HG03175 (cell line): ENCODE measurements around the gene CAPZB.
"Not testable (repeated sequence)": the region's sequence is repeated elsewhere in the genome, so short reads cannot be mapped to it uniquely, and the experiment has no call there.

Source experiments
- ATAC-seq: cut with Tn5 transposase; IDR thresholded peaks from one replicate; pipeline ENCODE4 v1.9.1; 2021; ENCODE audit warnings: mild to moderate bottlenecking, moderate library complexity; ENCODE audit not compliant: unreplicated experiment

Gene CAPZB

DNA sequence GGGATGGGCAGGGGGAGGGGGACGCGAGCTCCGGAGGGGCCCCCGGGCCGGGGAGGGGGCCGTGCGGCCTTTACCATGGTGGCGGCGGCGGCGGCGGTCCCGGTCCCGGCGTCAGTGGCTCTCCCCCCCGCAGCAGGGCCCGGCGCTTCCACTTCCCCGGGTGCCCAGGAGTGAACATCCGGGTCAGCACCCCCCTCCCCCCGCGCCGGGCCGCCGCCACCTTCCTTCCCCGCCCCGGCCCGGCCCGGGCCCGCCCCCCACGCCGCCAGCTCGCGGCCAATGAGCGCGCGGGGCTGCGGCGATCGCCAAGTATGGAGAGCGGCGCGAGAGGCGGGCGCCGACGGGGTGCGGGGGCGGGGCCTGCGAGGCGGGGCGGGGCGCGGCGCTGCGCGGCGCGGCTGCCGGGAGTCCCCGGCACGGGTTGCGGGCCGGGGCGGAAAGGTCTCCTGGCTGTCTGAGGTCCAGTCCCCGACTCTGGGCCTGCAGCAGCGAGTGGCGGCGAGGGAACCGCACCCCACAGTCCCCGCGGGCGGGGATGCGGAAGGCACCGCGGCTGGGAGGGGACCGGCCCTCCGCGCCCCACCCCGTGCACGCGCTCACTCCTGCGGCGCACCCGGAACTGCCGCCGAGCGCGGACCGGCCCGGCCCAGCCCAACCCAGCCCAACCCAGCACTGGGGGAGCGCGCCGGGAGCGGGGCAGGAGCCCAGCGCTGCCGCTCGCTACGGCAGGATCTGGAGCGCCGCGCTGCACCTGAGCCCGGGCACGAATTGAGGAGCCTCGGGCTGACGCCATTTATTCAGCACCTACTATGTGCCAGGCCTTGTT lies at the start of gene CAPZB:
Gene CAPZB (minus strand): TSS at position 178 of the 826 bp plus-strand sequence. CDS start 101 bp downstream, at position 77.
- ATAC-seq: peak; percentile 84

DNA sequence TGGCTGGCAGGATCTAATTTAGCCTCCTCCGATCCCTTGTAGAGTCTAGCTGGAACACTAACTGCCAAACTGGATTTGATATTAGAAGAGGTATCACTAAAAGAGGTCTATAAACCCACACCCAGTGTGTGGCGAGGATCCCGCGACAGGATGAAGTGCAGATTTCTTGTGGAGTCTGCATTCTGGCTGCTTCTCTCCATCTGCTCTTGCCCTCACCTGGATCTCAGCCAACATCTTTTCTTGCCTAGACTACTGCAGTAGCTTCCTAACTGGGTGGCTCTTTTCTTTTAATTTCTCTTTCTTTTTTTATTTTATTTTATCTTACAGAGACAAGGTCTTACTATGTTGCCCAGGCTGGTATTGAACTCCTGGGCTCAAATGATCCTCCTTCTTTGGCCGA lies 48.9 kb upstream of the CAPZB start:
- no peak for ATAC-seq

DNA sequence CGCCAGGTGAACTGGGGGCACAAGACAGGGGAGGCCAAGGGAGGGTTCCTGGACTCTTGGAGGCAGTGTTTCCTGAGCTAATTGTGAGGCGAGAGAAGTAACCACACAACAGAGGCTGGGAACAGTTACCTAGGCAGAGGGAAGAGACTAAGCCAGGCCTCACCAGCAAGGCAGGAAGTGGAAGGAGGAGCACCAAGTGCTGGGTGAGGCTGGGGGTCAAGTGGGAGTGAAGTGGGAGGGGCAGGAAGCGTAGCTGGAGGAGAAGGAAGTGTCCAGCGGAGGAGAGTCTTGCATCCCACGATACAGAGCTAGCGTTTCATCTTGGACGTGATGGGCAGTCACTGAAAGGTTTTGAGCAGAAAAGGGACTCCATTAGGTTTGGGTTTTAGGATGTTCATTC lies 48.3 kb upstream of the CAPZB start:
- ATAC-seq: no peak

DNA sequence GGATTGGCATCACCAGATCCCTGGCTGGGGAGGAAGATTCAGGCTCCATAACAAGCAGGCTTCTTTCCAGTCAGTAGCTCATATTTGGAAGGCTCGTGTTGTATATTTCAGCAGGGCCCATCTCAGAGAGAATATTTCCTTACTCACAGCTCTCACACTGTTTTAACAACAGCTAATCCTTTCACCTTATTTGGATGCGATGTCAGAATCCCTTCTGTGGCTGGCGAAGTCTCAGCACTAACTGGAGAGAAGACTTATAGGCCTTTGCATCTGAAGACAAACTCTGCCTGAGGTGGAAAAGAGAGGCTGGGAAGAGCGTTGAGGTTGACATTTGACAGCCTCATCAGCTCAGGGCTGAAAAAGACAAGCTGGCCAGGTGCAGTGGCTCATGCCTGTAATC lies 47.2 kb upstream of the CAPZB start:
- ATAC-seq: no peak

DNA sequence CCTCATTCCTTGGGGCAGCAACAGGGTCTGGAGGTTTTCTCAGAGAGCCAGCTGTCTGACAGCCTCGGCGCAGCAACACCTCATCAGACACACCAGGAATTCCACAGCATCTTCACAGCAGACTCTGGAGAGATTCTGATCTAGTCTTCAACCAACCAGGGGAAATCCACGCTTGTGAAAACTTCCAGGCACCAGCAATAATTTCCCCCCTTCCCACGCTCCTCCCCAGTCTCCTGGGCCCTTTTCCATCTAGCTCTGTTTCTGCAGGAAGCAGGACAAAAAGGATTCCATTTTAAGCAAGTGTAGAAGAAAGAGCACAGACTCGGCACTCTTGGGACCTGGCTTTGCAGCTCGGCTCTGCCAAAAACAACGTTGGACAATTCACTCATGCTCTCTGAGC lies 44.3 kb upstream of the CAPZB start:
- no peak for ATAC-seq

DNA sequence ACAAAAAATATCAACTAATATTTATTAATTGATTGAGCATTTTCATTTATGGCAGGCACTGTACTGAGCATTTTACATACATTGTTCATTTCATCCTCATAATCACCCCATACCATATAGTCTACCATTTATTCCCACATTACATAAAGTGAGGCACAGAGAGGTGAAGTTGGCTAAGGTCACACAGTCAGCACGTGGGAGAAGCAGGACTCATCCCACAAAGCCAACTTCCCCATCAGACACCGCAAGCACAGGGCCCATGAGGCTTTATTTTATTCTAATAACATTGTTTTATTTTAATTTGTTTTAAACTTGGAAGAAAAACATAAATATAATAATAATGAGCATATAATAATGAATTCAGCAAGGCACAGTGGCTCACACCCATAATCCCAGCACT lies 43.1 kb upstream of the CAPZB start:
- no peak for ATAC-seq

DNA sequence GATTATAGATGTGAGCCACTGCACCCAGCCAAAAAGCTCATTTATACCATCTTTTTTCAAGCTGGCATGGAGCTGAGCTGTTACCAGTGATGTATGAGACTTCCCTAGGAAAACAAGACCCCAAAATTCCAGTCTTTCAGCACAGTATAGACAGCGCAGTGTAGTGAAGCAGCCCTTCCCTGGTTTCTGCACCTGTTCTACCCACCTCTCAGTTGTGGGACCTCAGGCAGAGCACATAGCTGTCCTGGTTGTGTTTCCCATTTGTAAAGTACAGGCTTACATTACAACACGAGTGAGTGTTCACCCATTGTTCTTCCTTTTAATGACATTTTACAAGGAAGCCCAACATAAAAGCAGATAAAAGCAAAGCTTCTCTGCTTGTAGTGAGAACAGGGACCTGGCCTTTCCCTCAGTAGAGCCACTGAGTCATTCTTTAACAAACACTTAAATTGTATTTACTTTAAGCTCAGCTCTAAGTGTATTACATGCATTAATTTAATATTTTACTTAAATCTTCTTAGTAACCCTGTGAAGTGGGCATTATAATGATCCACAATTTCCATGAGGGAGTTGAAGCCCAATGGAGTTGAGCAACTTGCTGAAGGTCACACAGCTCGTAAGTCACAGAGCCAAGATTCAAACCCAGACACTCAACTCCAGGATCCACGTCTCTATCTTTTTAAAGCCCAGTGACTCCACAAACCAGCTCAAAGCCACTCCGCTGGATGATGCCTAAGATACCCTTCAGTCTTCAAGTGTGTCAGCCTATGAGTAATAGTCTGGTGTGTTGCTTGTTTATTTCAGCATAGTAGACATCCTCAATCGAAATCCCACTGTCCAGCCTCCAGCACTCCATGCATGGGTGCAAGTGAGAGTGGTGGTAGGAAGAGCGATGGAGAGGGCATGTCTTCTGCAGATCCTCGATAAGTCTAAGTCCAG lies 40.5 kb upstream of the CAPZB start:
- no peak for ATAC-seq

DNA sequence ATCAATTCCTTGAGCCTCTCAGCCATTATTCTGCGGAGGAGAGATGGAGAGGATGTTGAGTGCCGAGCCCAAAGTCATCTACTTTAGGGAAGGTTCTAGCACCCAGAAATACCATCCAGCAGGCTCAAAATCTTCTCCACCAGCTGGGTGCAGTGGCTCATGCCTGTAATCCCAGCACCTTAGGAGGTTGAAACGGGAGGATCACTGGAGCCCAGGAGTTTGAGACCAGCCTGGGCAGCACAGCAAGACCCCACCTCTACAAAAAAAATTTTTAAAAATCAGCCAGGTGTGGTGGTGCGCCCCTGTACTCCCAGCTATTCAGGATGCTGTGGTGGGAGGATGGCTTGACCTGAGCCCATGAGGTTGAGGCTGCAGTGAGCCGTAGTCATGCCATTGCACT lies 39.5 kb upstream of the CAPZB start:
- ATAC-seq: no peak

DNA sequence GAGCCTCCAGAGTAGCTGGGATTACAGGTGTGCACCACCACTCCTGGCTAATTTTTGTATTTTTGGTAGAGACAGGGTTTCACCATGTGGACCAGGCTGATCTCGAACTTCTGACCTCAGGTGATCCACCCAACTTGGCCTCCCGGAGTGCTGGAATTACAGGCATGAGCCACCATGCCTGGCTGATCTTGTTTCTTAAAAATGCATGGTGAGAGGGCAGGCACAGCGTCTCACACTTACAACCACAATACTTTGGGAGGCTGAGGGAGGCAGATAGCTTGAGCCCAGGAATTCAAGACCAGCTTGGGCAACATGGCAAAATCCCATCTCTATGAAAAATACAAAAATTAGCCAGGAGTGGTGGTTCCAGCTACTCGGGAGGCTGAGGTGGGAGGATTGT lies 37.2 kb upstream of the CAPZB start:
- ATAC-seq: not testable (repeated sequence)

DNA sequence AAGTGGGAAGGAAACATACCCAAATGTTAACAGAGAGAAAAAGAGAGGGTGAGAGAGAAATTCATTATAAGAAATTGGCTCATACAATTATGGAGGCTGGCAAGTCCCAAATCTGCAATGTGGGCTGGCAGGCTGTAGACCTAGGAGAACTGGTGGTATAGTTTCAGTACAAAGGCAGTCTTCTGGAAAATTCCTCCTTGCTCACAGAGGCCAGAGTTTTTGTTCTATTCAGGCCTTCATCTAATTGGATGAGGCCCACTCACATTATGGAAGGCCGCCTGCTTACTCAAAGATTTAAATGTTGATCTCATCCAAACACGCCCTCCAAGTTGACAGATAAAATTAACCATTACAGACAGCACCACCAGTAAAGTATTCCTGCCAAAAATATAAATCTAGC lies 36.1 kb upstream of the CAPZB start:
- no peak for ATAC-seq

DNA sequence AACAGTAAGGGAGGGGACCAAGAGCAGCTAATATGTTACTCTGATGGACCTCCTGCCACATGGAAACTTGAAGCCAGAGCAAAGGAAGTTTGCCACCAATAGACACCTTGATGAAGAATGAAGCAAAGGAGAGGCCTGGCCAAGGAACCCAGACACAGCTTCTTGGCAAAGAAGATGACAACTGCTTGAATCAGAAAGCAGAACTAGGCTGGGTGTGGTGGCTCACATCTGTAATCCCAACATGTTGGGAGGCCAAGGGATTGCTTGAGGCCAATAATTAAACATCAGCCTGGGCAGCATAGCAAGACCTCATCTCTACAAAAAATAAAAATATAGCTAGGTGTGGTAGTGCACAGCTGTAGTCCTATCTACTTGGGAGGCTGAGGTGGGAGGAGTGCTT lies 31.7 kb upstream of the CAPZB start:
- no peak for ATAC-seq

DNA sequence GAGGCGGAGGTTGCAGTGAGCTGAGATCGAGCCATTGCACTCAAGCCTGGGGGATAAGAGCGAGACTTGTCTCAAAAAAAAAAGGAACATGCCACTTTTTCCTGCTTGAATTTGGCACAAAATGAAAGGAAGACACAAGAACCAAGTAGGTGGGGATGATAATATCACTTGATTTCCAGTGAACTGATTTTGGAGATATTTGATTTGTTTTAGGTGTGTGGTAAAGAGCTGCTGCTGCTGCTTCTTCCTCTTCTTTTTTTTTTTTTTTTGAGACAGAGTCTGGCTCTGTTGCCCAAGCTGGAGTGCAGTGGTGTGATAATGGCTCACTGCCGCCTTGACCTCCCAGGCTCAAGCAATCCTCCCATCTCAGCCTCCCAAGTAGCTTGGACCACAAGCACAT lies 29.9 kb upstream of the CAPZB start:
- no peak for ATAC-seq

DNA sequence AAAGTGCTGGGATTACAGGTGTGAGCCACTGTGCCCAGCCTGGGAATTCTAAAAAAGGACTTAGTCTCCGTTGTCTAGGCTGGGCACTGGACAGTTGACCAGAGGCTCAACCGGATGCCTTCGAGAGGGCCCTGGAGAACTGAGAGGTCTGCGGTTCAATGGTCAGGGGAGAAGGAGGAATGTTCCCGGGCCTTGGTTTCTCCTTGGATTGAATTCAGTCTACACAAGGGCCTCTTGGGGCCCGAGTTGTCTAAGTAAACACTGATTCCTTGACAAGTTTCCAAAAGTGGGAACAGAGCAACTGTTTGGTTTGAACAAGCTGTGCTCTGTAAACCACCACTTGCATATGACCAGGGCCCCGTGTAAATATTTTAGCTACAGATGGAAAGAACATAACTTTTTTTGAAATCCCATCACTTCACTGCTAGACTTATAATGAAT lies 29.1 kb upstream of the CAPZB start:
- no peak for ATAC-seq

DNA sequence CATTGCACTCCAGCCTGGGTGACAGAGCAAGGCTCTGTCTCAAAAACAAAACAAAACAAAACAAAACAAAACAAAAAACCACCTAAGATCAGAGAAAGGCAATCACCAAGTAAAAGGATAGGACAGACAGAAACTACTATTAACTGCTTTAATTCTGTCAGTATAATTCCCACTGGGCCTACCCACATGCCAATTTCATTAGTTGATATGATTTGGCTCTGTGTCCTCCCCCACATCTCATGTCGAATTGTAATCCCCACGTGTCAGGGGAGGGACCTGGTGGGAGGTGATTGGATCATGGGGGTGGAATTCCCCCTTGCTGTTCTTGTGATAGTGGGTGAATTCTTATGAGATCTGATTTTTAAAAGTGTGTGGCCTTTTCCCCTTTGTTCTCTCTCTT lies 27.2 kb upstream of the CAPZB start:
- ATAC-seq: no peak

DNA sequence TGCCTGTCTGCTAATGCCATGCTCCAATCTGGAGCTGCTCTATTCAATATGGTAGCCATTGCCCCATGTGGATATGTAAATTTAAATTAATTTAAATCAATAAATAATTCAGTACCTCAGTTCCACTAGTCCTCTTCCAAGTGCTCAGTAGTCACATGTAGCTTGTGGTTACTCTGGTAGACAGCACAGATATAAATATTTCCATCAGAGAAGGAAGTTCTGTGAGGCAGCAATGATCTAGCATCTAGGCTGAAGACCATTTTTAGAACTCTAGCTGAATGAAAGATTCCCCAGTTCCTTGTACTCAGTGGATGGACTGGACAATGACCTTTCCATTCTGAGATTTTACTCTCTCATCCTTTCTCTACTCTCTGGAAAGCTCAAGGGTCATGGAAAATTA lies 25.8 kb upstream of the CAPZB start:
- ATAC-seq: no peak

DNA sequence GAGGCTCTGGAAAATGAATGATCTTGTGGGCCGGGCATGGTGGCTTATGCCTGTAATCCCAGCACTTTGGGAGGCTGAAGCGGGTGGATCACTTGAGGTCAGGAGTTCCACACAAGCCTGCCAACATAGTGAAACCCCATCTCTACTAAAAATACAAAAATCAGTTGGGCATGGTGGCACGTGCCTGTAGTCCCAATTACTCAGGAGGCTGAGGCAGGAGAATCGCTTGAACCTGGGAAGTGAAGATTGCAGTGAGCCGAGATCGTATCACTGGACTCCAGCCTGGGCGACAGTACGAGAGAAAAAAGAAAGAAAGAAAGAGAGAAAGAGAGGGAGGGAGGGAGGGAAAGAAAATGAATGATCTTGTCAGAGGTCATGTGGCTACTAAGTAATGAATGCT lies 24.3 kb upstream of the CAPZB start:
- not testable (repeated sequence) for ATAC-seq

DNA sequence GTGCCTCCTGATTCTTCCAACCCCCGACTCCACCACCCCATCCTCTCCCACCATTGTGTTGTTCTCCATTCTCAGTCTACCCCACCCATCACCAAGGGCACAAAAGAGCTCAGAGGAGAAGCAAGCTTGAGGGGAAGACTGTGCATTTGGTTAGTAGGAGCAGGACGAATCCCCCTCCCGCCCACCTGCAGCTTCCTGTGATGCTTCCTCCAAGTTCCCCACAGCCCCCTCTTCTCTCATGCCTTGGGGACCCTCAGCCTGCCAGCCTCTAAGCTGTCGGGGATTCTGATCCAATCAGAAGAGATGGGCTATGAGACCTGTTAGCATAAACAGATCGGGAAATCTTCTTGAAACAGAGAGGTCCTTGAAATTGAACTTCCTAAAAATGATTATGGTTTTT lies 22.2 kb upstream of the CAPZB start:
- no peak for ATAC-seq

DNA sequence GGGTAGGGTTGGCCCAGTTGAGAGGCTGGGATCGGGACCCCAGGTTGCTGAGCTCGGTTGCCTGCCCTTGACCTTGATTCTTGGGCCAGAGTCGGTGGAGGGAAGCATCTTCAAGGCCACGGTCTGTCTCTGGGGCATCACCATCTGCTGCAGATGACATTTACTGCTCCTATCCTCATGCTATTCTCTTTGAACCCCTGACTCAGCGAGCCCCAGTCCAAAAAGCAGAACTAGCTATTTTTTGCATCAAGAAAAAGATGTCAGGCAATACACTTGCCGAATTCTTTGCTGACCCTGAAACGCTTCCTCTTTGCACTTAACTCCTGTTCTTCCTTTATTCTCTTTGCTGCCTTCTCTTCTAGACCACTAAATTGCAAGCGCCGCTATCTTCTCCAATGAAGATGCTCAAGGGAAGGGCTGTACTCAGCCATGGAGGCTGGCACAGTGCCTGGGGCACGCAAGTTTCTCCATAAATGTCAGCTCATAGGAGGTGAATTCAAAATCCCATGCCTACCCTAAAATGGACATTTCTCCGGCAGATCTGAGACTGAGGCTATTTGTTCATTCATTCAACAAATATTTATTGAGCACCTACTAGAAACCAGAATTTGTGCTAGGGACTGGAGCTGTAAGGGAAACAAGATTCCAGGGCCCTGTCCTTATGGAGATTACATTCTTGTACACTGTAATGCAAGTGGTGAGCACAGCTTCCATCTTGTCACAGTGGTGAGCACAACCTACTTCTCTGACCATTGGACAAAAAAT lies 20.5 kb upstream of the CAPZB start:
- ATAC-seq: no peak

DNA sequence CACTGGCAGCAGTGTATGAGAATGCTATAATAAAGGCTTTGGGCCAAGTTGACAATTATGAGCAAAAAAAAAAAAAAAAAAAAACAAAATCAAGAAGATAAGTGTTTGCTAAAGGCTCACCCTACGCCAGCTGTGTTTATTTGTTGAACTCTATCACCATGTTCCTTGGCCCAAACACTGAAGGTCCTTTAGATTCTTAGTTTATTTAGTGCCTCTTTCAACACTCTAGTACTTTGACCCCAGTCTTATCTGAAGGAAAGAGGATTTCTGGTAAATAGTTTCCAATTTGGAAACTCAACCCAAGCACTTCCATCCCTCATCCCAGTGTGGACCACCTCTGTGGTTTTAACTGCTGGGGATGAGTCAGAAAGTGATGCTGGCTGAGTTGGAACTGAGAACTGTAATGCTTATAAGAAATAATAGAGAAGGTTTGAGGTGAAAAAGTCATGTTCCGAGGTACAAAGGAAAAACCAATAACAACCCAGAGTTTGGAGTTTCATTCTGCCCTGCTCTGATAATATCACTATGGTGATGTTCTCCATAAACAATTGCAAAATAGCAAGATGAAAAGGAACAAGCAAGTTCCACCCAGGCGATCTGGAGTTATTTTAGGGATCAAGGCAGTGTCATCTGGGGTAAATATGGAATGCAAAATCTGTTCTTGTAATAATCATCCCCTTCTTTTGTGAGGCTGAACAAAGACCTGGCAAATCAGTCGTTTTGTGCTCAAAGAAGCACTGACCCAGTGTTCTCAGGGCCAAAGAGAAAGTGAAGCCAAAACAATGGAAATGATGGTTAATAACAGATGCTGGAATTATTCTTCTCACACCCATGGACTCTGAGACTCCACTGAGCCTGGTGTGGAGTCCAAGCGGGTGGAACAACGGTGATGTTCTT lies 19.7 kb upstream of the CAPZB start:
- ATAC-seq: no peak

DNA sequence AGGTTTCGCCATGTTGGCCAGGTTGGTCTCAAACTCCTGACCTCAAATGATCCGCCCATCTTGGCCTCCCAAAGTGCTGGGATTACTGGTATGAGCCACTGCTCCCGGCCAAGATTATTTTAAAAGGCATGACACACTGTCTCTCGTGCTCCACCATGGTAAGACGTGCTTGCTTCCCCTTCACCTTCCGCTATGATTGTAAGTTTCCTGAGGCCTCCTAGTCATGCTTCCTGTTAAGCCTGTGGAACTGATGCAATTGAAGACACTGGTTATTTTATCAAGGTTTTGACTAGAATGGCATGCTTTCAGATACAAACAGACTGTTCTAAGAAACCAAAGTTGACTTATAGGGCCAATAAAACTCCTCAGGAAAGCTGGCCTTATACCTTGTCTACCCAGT lies 16.9 kb upstream of the CAPZB start:
- not testable (repeated sequence) for ATAC-seq
